GM19463 (cell line): ENCODE measurements around the gene SPRED2.
A peak's percentile ranks its signal among the peaks of the same experiment; 100 is the strongest.

Experiments
- ATAC-seq: cut with Tn5 transposase; IDR thresholded peaks from one replicate; pipeline ENCODE4 v1.9.1; 2021; ENCODE audit warnings: mild to moderate bottlenecking, moderate library complexity; ENCODE audit not compliant: unreplicated experiment

SPRED2 gene

DNA sequence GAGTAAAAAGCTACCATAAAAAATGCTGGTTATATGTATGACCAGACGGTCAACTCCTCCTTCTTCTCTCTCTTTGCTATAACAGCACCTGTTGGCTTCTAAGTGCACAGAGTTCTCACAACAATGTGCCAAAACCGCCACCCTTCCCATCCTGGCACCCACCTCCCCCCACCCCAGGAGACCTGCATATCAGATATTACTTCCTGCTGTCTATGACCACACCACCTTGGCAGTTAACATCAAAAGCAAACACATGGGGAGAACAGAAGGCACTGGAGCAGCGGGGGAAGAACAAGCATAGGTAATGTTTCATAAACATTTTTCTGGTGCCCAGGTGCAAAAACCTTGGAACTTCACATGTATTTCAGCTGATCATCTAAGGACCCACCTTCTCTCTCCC is 15.5 kb downstream of the SPRED2 start:
- ATAC-seq: no peak

DNA sequence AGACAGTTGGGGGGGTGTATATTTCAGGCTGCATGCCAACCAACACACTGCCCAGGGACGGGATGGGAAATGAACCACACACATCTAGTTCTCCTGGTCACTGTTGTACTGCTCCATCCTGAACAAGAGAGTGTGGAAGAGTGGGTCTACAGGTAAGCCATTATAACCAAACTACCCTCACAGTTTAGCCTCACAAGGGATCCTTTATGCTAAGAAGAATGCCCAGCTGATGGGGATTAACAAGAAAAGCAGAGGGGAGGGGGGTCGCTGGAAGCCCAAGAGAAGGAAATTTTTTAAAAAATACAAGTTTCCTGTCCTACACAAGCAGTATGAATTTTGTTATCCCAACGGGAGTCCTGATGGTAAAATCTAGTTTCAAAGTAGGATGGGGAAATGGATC is 16.1 kb downstream of the SPRED2 start:
- no peak for ATAC-seq

DNA sequence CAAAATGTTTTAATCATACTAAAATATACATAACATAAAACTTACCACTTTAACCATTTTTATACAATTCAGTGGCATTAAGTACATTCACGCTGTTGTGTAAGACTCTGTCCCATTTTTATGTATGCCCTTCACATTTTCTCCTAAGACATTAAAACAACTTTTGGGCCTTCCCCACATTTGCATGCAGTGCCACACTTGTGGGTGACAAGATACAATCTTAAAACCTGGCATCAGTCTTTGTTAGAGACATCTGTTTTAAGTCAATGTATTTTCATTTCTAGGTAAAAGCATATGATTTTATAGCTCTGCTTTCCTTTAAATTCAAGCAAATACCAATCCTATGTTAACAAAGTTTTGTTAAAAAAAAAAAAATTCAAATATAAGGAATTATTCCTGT is 17.3 kb downstream of the SPRED2 start:
- no peak for ATAC-seq

DNA sequence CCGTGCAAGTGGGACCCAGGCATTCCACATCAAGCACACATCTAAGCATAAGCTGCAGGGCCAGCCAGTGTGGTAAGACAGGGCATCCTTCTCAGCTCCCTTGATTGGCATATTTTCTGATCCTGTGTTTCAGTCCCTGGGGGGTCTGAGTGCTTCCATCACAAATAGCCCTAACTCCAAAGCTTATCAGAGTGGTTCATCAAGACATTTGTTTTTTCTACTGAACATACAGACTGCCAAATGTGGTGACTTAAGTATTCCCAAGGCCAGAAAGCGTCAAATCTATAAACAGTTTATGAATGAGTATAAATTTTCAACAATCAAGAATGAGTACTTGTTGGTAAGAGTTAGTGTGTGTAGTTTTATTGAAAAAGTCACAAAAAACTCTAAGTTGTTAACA is 18.8 kb downstream of the SPRED2 start:
- no peak for ATAC-seq

DNA sequence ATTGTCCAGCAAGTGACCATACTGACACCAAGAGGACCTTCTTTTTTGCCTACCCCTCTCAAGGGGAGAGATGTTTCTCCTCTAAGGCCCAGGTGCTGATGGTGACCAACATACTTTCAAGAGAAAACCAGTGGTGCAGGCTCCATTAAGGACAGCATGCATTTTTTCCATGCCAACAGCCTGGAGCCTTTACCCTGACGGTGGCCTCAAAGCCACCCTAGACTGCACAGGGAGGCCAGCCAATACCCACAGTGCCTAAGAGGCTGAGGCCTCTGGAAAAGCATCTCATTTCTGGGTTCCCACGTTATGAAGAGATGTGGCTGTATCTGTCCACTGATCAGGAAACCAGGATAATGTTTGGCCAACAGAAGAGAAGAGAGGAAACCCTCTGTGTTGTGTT is 19.3 kb downstream of the SPRED2 start:
- no peak for ATAC-seq

DNA sequence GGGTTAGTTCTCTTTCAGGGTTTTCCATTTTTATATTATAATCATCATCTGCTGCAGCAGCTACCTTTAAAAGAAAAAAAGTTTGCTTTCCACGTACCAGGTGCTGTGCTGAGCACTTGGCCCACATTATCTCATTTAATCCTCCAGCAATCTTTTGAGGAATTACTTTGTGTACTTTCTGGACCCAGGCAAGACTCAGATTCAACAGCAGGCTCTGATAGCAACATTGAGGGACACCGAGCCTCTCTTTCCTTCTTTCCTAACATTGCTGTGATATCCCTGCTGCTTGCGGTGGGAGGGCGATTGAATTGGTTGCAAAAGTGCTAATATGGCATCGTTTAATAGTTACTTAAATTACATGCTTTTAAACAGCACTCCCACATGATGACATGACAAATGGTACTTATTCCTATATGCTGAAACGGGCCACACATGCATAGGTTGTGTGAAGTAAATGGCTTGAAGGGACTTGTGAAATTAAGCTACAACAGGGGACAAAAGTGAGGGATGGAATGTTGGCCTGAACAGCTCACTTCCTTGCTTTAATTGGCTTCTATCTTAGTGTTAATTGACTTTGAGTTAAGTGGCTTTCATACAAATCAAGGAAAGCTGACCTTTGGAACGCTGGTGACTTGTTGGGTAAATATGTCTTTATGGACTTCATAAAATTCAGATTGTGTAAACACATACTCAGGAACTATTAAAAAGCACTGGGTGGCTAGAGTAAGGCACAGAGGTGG is 21.2 kb downstream of the SPRED2 start:
- ATAC-seq: no peak

DNA sequence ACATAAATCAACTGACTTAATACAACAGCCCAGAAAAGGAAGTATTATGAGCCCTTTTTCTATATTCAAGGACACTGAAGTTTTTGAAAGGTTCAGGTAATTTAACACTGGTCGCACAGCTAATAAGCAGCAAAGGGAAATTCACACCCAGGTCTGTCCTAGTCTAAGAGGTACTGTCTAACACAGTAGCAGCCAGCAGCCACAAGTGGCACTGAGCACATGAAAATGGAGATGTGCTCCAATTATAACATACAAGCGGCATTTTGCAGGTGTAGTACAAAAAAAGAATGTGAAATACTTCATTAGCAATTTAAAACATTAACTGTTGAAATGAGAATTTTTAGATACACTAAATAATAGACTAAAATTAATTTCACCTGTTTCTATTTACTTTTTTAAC is 23.4 kb downstream of the SPRED2 start:
- ATAC-seq: no peak

DNA sequence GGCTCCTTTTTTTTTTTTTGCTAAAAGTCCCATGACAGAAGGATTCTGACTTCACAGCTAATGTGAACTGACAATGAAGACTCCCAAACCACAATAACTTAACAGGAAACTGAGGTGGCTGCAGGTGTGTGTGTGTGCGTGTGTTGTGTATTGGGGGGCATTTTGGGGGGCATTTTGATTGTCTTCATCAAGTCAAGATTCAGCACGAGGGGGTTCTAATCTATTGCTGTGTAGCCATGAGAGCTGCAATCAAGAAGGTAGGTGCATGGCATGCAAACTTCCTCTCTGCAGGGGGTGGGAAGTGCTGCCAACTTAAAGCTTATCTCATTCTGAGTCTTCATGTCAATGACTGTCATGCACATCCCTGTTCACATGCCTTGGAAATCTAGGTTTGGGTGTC is 25.2 kb downstream of the SPRED2 start:
- ATAC-seq: no peak

DNA sequence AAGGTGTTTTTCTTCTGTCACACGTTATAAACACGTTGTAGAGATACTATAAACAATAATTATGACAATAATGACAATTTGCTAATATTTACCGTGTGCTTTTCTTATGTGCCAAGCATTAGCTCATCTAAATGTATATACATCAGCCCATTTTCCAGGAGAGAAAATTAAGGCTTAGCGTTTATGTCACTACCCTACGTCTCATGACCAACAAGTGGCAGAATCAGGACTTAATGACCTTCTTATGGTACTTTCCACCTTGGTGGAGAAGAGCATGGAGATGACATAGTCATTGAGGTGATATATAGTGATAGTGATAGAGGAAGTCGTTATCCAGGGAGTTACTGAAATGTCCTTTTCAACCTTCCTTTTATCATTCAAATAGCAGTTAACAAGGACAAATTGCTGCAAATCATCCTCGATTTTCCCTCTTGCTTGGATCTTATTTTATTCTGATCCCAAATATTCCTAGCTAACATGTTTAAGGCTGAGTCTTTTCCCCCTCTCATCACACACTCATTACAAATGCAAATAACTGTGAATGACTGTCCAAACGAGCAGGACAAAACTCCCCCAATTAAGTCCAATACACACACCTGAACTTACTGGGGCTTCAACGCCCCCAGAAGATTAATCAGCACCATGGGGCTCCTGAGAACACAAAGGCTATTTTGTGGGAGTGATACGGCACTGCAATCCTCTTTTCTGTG is 27.3 kb downstream of the SPRED2 start:
- ATAC-seq: no peak

DNA sequence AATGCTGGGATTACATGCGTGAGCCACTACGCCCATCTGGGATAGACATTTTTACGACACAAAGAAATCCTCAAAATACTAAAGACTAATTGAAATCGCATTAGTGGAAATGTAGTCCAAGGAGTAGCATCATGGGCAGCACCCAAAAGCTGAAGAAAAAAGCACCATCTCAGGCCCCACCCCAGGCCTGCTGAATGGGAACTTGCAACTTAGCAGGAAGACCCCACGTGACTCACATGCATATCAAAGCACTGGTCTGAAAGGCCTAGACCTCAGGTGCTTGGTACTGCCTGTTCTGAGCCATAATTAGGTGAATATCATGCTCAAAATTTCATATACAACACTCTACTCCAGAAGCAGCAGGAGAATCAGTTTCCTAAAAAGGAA is 28.9 kb downstream of the SPRED2 start:
- no peak for ATAC-seq

DNA sequence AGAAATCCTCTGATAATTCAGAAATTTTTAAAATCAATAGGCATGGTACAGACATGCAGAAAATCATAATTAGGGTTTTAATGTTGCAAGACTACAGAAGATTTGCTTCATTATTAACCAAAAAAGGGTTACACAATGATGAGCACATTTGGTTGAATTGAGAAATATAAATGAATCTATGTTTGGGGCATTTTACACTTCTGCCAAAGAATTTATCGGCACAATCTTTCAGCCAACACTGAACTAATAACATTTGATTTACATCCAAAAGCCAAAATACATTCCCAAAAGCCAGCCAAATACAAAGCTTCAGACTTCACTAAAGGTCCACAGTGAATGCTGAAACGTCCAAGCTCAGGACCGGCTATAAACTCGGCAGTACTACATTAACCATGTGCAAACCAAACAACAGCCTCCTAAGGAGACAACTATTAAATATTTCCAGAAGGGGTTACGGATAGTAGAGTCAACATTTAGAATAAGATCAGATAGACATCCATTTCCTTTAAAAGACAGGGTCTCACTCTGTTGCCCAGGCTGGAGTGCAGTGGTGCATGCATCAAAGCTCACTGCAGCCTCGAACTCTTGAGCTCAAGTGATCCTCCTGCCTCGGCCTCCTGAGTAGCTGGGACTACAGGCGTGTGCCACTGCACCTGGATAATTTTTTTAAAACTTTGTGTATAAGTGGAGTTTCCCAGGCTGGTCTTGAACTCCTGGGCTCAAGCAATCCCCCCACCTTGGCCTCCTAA is 29.4 kb downstream of the SPRED2 start:
- ATAC-seq: no peak

DNA sequence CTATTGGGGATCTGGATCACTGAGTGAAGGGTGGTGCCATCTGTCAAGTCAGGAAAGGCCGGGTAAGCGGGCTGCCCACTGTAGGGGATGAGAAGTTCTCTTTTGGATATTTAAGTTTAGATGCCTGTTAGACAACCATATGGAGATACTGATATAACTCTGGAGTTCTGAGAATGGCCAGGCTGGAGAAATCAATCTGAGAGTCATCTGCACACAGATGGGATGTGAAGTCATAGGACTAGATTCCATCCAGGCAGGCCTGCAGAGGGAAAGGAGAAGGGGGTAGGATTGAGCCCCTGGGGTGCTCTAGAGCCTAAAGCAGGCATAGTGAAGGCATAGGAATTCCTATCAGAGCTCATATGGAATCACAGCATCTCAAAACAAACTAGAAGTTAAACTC is 30.1 kb downstream of the SPRED2 start:
- no peak for ATAC-seq

DNA sequence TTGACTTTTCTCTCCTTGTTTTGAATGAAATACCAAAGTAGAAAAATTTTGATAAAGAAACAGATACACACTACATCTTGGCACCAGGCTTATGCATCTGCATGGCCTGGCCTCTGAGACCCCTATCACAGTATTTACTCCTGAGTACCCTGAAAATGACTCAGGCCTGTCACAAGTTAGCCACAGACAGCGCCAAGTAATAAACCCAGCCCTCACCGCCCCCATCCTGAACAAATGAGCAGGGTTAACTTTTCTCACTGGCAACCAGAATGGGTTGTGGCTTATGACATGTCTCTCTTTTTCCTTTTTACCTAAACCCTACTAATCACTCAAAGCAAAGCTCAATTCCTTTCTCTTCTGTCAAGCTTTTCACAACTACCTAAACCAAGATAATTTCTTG is 35.3 kb downstream of the SPRED2 start:
- ATAC-seq: peak; percentile 63

DNA sequence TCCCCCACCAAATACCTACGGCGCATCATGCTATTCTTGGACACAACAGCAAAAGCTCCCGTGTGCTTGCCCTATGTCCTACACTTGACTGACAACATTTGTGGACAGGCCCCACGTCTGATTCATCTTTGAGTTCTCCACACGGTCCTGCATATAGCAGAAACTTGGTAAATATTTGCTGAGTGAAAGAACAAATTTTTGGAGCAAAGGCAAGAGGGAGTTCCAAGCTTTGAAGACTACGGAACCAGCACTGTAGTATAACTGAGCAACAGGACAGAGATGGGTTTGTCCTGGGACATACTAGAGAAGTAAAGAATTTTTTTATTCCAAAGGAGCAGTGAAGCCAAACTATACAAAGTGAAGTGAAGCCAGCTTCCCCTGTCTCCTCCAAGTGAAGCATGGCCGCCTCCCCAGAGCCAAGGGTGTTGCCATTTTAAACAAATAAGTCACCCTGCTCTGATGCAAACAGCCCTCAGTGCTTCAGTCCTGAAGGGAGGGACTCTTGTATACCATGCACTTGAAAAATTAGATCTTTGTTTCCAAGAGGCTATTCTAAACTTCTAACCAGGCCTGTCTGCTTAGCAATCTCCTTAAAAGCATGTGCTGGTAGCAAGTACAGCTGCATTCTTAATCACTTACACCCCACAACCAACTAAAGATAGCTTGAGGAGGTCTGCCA is 35.9 kb downstream of the SPRED2 start:
- no peak for ATAC-seq

DNA sequence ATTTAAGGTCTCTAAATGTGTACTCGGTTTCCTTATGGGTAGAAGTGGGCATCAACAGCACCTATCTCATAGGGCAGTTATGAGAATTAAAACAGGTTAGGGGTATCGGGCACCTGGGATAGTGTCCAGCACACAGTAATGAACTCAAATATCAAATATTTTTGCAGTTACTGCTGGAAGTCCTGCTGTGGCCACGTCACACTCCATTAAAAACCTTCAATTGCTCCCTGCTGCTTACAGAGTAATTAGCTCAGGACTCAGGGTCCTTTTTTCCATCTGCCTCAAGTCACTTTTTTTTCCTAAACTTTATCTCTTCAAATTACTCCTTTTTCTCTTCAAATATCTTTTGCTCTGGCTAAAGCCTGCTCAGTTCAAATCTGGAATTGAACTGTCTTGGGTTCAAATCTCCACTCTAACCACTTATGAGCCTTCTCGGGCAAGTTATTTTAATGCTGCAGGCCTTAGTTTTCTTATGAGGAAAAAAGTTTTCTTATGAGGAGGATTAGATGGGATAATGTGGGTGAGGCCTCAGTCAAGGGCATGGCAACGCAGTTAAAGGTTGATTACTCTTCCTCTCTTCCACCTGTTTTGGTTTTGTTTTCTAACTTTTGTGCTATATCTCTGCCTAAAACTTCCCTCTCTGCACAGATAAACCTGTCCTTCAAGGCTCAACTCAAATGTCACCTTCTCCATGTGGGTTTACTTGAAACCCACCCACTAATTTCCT is 36.6 kb downstream of the SPRED2 start:
- ATAC-seq: no peak

DNA sequence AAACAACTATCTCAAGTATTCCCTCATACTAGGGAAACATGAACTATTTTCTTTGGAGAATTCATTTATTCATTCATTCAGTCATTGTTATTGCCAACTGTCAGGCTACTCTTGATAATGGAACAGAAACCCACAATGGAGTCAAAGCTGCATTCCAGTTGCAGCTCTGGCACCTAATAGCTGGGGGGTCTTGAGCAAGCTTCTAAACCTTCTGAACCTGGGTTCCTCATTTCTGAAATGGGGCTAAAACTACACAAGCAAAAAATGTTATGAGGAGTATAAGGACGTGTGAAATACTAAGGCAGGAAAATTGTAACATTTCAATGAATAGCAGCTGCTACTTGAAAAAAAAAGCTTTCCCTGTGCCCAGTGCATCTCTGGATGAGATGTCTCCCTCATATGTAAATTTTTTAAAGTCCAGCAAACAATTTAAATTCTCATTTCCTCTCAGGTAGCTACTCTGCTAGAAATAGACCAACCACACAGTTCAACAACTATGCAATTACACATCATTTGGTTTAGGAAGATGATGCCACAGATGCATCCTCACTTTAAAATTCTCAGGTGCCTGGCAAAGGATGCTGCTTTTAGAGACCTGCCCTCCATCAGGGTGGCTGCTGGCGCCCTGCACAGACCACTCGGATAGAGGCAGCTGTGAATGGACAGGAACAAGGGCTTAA is 38.5 kb downstream of the SPRED2 start:
- no peak for ATAC-seq

DNA sequence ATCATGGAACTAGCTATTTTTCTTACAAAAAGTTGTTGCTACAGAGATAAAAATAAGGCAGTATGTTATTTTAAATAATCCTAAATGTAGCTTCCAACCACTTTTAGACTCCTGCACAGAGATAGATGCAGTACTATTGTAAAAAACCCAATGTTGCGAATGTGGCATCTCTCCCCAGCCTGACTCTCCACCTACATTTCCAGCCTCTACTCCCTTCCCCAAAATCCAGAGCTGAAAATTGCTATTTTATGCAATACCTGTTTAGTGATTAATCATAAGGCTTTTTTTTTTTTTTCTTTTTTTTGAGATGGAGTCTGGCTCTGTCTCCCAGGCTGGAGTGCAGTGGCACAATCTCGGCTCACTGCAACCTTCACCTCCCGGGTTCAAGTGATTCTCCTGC is 39.4 kb downstream of the SPRED2 start:
- no peak for ATAC-seq

DNA sequence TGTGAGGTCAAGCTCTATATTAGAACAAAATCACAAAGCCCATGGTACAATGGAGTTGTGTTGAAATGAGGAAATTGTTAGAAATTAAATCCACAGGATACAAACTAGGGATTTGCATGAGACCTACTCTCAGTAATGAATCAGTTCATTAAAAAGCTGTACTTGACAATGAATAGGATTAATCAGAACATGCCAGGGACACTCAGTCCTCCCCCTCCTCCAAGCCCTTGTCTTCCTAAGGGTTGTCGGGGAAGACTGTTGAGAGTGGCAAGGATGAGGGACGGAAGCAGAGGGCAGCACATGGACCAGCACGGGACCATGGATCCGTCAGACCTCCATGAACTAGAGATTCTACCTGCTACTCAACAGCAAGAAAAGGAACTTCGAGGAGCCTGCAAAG is 39.8 kb downstream of the SPRED2 start:
- ATAC-seq: no peak

DNA sequence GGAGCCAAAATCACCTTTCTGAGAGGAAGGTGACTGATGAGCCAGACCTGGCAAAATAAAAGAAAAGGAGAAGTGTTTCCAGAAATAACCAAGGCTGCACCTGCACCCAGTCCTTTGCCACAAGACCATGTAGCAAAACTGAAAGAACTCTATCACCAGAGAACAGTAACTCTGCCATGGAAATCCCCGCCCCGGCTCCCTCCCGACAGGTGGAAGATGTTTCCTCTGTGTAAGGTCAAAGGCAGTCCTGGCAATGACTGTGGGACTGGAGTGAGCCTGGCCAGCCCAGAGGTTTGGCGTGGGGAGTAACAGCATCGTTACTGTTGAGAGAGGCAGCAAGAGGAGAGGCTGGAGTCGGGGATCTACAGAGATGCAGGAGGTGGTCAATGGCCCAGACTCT is 42.3 kb downstream of the SPRED2 start:
- peak; percentile 70 for ATAC-seq

DNA sequence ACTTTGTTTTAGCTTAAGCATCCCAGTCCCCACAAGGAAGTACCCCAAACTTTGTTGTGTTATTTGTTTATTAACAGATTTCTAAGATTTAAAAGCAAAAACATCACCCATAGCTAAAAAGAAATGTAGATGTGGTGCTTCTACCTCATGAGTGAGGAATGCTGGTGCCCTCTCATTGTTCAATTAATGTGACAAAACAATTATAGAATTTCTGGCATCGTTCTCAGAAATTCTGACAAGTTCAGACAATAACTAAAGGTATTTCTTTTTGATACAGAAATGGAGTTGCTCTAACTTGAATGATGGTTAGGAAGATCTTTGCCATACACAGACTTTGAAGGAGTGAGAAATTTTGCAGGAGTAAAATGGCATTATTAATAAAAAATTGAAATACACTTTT is 42.9 kb downstream of the SPRED2 start:
- no peak for ATAC-seq
